Vagina (tissue), 2 donors: ENCODE results near the gene BRD3. TPM values are rescaled to one million over a fixed set of nuclear protein-coding genes. Genes with fewer than 3 reads are reported as not detected.
"Not testable (repeated sequence)": the region's sequence is repeated elsewhere in the genome, so short reads cannot be mapped to it uniquely, and the experiment has no call there.

Experiments
- DNase-seq, 2 donors: peaks; one replicate each; pipeline ENCODE4 v3.0.0-alpha.2; 2017; ENCODE audit errors: extremely low spot score in 2 of 2
- H3K27ac ChIP-seq: fragments of 200-600 bp; sonication (generic); one replicate; pipeline ENCODE4 v1.5.1; 2019
- H3K27me3 ChIP-seq: fragments of 200-600 bp; sonication (generic); one replicate; pipeline ENCODE4 v1.5.1; 2019
- H3K36me3 ChIP-seq, 2 donors: fragments of 200-600 bp; sonication (generic); one replicate each; pipeline ENCODE4 v1.5.1; 2017 to 2019
- H3K4me1 ChIP-seq: fragments of 200-600 bp; sonication (generic); one replicate; pipeline ENCODE4 v1.5.1; 2019
- H3K4me3 ChIP-seq, 2 donors: fragments of 200-600 bp; sonication (generic); 1 replicate in 1 of 2; 2 replicates in 1 of 2; pipeline ENCODE4 v1.5.1; 2016 to 2019
- H3K9me3 ChIP-seq: fragments of 200-600 bp; sonication (generic); one replicate; pipeline ENCODE4 v1.5.1; 2019
- CTCF ChIP-seq, 3 experiments: fragments of 450-650 bp in 2 of 3; fragments of 200-600 bp in 1 of 3; sonication (generic) in 1 of 3; IDR thresholded peaks; one replicate each; pipeline ENCODE4 v1.5.1; 2017 to 2019; ENCODE audit warnings: antibody characterized with exemption in 3 of 3, mild to moderate bottlenecking in 2 of 3, moderate library complexity in 2 of 3
- POLR2A ChIP-seq, 2 donors: fragments of 450-650 bp; IDR thresholded peaks; one replicate each; pipeline ENCODE4 v1.6.1; 2017; ENCODE audit warnings: antibody characterized with exemption in 2 of 2, mild to moderate bottlenecking in 2 of 2, moderate library complexity in 2 of 2
- POLR2AphosphoS5 ChIP-seq, 2 donors: sonication (generic); formaldehyde crosslinking; IDR thresholded peaks; one replicate each; pipeline ENCODE4 v1.9.0; 2017; ENCODE audit warnings: antibody characterized with exemption in 2 of 2, mild to moderate bottlenecking in 2 of 2, low read depth in 1 of 2; ENCODE audit not compliant: insufficient read depth in 1 of 2
- intact Hi-C: fragments of 100-400 bp; cut with DNase I; formaldehyde crosslinking; loops from one replicate; pipeline ENCODE4 v1.15.1; 2023
- total RNA-seq: library from RNA; depleted of rRNA; stranded (reverse); fragments of >200 nt; gene quantifications from one replicate; pipeline ENCODE4 v1.2.3, GENCODE V29; 2016

Gene BRD3
- total RNA-seq, 1 donor from 2014 or later = 20.4 TPM

GRCh38 chr9:134083451-134083850, 15.6 kb upstream of the BRD3 start:
- Histone ChIP-seq H3K27ac (no peak overlapping the region), H3K9me3 (no peaks in the 10 kb centered on the region), H3K4me1 (no peaks in the 10 kb centered on the region), H3K4me3 (no peak overlapping the region), H3K27me3 (no peaks in the 10 kb centered on the region), H3K36me3 (no peaks in the 10 kb centered on the region)
- intact Hi-C loops = no loop called here
- TF ChIP-seq CTCF (IDR thresholded peaks at IDR 0.05) (no peak), POLR2A (IDR thresholded peaks at IDR 0.05) (no peak), POLR2AphosphoS5 (IDR thresholded peaks at IDR 0.05; ENCODE audit: insufficient read depth in 1 of 2, low read depth in 1 of 2) (no peak)
- DNase-seq = no peak

- H3K27ac ChIP-seq = no peak overlapping the region
- H3K36me3 ChIP-seq = no peaks in the 10 kb centered on the region
- no peaks in the 10 kb centered on the region for H3K4me1 ChIP-seq
- H3K9me3 ChIP-seq = peaks cover 4% of the 10 kb centered on the region
- intact Hi-C loops = no loop called here
- TF ChIP-seq POLR2AphosphoS5 (IDR thresholded peaks at IDR 0.05; ENCODE audit: insufficient read depth in 1 of 2, low read depth in 1 of 2) = no peak
- DNase-seq = no peak
- no peaks in the 10 kb centered on the region for H3K27me3 ChIP-seq
- H3K4me3 ChIP-seq = no peak overlapping the region
These were observed 8.8 kb upstream of the BRD3 start for GRCh38 chr9:134076644-134077043.

- H3K9me3 ChIP-seq, DNase-seq, H3K4me1 ChIP-seq, H3K27ac ChIP-seq, H3K36me3 ChIP-seq, intact Hi-C loops, H3K4me3 ChIP-seq, H3K27me3 ChIP-seq: not testable (repeated sequence)
These were observed 7.9 kb upstream of the BRD3 start for GRCh38 chr9:134075689-134076088.

GRCh38 chr9:134073500-134073899, 5.7 kb upstream of the BRD3 start:
- H3K36me3 ChIP-seq = no peaks in the 10 kb centered on the region
- no peak for TF ChIP-seq POLR2A (IDR thresholded peaks at IDR 0.05)
- TF ChIP-seq CTCF (IDR thresholded peaks at IDR 0.05) = no peak
- no peak for TF ChIP-seq POLR2AphosphoS5 (IDR thresholded peaks at IDR 0.05; ENCODE audit: insufficient read depth in 1 of 2, low read depth in 1 of 2)
- intact Hi-C loops = no loop called here
- H3K27me3 ChIP-seq = no peaks in the 10 kb centered on the region
- H3K9me3 ChIP-seq = peaks cover 4% of the 10 kb centered on the region
- no peak overlapping the region for H3K4me3 ChIP-seq
- no peak overlapping the region for H3K27ac ChIP-seq
- H3K4me1 ChIP-seq = peaks cover 9% of the 10 kb centered on the region
- DNase-seq = no peak

- H3K4me3 ChIP-seq, DNase-seq, H3K4me1 ChIP-seq, H3K36me3 ChIP-seq, H3K27ac ChIP-seq, intact Hi-C loops, H3K9me3 ChIP-seq, H3K27me3 ChIP-seq: not testable (repeated sequence)
These were observed 4.9 kb upstream of the BRD3 start for GRCh38 chr9:134072683-134073082.

GRCh38 chr9:134071149-134071548, 3.3 kb upstream of the BRD3 start:
- Histone ChIP-seq H3K27me3 (no peaks in the 10 kb centered on the region), H3K36me3 (no peaks in the 10 kb centered on the region), H3K4me1 (peaks cover 17% of the 10 kb centered on the region), H3K9me3 (no peaks in the 10 kb centered on the region), H3K27ac (no peak overlapping the region), H3K4me3 (no peak overlapping the region)
- intact Hi-C loops = no loop called here
- TF ChIP-seq CTCF (IDR thresholded peaks at IDR 0.05) (no peak), POLR2A (IDR thresholded peaks at IDR 0.05) (no peak), POLR2AphosphoS5 (IDR thresholded peaks at IDR 0.05; ENCODE audit: insufficient read depth in 1 of 2, low read depth in 1 of 2) (no peak)
- peak in 1 of 2 donors; percentile 77 for DNase-seq
